ENCODE data around the gene AGAP1.

Gene AGAP1

DNA sequence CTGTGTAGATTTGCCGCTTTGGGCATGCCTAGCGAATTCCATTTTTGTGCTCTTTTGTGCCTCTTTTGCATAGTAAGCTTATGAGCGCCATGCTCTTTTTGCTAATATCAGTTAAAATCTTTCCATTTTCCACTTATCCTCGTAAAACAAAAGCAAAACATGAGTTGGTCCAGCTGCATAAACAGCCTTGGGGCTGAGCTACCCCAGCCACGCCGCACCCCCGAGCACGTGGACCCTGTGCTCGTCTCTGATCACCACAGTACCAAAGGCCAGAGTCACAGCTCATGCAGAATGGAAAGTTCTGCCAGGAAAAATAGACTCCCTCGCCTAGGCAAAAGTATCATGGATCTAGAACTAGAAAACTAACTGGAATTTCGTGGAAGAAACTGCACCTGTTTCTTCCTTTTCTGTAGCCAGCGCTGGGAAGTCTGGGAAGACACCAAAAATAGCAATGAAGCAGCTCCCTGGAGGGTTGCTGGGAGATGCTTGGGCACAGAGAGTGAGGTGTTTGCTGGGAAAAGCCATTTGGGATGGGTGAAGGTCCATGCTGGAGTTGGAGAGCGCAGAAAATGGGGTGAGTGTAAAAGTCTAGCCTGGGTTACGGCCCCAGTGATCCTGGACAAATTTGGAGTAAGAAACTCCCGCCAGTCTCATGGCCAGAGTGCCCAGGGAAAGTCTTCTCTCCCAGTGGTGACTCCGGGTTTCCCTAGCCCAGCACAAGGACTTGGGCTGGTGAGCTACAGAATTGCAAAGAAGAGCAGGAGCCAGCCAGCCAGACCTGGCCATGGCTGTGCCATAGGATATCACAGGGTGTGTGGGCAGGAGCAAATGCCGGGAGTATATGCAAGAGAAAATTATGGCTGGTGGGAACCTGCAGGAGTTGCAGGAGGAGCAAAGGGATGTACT is 456.0 kb downstream of the AGAP1 start:
- ATAC-seq (ENCODE audit: low read depth) (no peak), DNase-seq (ENCODE audit: low spot score) (no peak)
- no peaks in the 10 kb centered on the region for H3K4me1 ChIP-seq (ENCODE audit: insufficient read depth, poor library complexity, severe bottlenecking)

DNA sequence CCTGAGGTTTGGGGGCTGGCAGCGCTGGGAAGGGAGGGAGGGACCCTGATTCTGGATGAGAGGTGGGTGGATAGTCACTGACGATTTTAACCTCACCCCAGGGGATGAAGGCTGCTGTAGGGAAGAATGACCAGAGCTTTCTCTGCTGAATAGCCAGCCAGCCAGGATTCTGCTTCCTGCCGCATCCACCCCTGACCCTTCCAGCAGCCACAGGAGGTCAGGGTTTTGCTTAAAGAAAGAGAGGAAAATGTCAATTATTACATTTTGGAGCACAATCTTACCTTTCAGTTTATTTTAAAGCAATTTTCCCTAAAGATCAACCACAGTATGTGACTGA is 456.6 kb downstream of the AGAP1 start:
- ATAC-seq (ENCODE audit: low read depth): no peak
- TF ChIP-seq, protein P1, sequence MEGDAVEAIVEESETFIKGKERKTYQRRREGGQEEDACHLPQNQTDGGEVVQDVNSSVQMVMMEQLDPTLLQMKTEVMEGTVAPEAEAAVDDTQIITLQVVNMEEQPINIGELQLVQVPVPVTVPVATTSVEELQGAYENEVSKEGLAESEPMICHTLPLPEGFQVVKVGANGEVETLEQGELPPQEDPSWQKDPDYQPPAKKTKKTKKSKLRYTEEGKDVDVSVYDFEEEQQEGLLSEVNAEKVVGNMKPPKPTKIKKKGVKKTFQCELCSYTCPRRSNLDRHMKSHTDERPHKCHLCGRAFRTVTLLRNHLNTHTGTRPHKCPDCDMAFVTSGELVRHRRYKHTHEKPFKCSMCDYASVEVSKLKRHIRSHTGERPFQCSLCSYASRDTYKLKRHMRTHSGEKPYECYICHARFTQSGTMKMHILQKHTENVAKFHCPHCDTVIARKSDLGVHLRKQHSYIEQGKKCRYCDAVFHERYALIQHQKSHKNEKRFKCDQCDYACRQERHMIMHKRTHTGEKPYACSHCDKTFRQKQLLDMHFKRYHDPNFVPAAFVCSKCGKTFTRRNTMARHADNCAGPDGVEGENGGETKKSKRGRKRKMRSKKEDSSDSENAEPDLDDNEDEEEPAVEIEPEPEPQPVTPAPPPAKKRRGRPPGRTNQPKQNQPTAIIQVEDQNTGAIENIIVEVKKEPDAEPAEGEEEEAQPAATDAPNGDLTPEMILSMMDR (IDR thresholded peaks at IDR 0.05; ENCODE audit: poor library complexity, severe bottlenecking): no peak

More for the DNA sequence above, 456.0 kb downstream of the AGAP1 start:
- Histone ChIP-seq H3K4me3 (ENCODE audit: severe bottlenecking) (no peak overlapping the region), H3K9me3 (ENCODE audit: severe bottlenecking) (no peaks in the 10 kb centered on the region), H3K36me3 (ENCODE audit: low read depth) (no peaks in the 10 kb centered on the region), H3K27me3 (ENCODE audit: insufficient read depth, poor library complexity, severe bottlenecking) (no peaks in the 10 kb centered on the region), H3K27ac (ENCODE audit: poor library complexity, severe bottlenecking) (no peak overlapping the region)
- TF ChIP-seq, protein P1 (IDR thresholded peaks at IDR 0.05; ENCODE audit: poor library complexity, severe bottlenecking): no peak

DNA sequence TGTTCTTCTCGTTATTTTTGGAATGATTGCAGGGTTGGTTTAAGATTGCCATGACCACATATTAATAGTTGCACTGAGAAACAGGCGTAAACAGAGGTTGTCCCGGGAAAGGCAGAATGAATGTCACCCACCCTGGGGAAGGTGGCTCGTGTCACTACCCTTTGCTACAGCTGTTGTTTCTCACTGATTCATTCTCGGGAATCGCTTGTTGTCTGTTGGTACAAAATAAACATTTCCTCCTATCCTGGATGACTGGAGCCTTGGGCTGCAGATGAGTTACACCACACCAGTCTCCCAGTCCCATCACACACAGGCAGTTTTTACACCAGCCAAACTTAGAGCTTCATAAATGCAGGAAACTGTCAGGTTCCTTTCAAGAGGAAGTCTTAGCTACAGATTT is 457.6 kb downstream of the AGAP1 start:
- no peaks in the 10 kb centered on the region for H3K27me3 ChIP-seq (ENCODE audit: insufficient read depth, poor library complexity, severe bottlenecking)
- TF ChIP-seq, protein P1 (IDR thresholded peaks at IDR 0.05; ENCODE audit: poor library complexity, severe bottlenecking): no peak
- DNase-seq (ENCODE audit: low spot score): no peak
- H3K36me3 ChIP-seq (ENCODE audit: low read depth): no peaks in the 10 kb centered on the region
- no peaks in the 10 kb centered on the region for H3K9me3 ChIP-seq (ENCODE audit: severe bottlenecking)
- H3K27ac ChIP-seq (ENCODE audit: poor library complexity, severe bottlenecking): no peak overlapping the region
- no peak for ATAC-seq (ENCODE audit: low read depth)
- no peak overlapping the region for H3K4me3 ChIP-seq (ENCODE audit: severe bottlenecking)
- no peaks in the 10 kb centered on the region for H3K4me1 ChIP-seq (ENCODE audit: insufficient read depth, poor library complexity, severe bottlenecking)

More for the DNA sequence above, 456.6 kb downstream of the AGAP1 start:
- Histone ChIP-seq H3K4me1 (ENCODE audit: insufficient read depth, poor library complexity, severe bottlenecking) (no peaks in the 10 kb centered on the region), H3K36me3 (ENCODE audit: low read depth) (no peaks in the 10 kb centered on the region), H3K9me3 (ENCODE audit: severe bottlenecking) (no peaks in the 10 kb centered on the region), H3K4me3 (ENCODE audit: severe bottlenecking) (no peak overlapping the region), H3K27me3 (ENCODE audit: insufficient read depth, poor library complexity, severe bottlenecking) (no peaks in the 10 kb centered on the region), H3K27ac (ENCODE audit: poor library complexity, severe bottlenecking) (no peak overlapping the region)
- DNase-seq (ENCODE audit: low spot score): no peak

DNA sequence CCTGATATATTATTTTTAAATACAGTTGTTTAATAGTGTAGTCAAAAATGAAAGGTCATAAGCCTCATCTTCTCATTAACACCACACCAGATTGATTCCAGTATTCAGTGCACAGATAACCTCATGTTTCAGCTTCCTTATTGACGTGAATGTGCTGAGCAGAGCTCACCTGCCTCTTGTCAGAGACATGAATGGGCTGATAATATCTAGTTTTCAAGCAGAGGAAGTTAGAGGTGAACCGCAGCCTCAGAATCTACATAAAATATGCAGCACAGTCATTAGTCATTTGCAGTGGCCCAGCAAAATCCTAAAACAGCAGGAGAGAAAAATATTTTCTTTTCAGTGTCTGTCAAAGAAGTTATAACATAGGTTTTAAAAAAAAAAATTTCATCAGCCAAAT is 458.1 kb downstream of the AGAP1 start:
- Histone ChIP-seq H3K4me1 (ENCODE audit: insufficient read depth, poor library complexity, severe bottlenecking) (no peaks in the 10 kb centered on the region), H3K27me3 (ENCODE audit: insufficient read depth, poor library complexity, severe bottlenecking) (no peaks in the 10 kb centered on the region), H3K9me3 (ENCODE audit: severe bottlenecking) (no peaks in the 10 kb centered on the region), H3K4me3 (ENCODE audit: severe bottlenecking) (no peak overlapping the region), H3K27ac (ENCODE audit: poor library complexity, severe bottlenecking) (no peak overlapping the region), H3K36me3 (ENCODE audit: low read depth) (no peaks in the 10 kb centered on the region)
- DNase-seq (ENCODE audit: low spot score) (no peak), ATAC-seq (ENCODE audit: low read depth) (no peak; the same call in 2 of the 3 replicates)
- TF ChIP-seq, protein P1 (IDR thresholded peaks at IDR 0.05; ENCODE audit: poor library complexity, severe bottlenecking): no peak

DNA sequence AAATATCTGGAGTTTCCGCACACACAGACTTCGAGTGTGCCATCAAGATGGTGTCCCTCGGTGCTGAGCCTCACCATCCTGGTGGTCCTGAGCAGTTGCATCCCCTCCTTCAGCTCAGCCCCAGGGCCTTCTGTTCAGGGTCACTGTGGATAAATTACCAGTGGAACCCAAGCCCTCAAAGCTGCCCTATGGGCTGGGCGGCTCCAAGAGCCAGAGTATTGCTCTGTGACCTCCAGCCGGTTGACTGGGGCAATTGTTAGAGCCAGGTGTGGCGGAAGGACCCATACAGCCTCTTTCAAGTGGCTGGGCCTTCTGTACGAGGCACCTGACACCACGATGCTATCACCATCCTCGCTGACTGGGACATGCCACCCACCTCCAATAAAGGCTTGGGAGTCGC is 458.9 kb downstream of the AGAP1 start:
- H3K27me3 ChIP-seq (ENCODE audit: insufficient read depth, poor library complexity, severe bottlenecking): no peaks in the 10 kb centered on the region
- no peaks in the 10 kb centered on the region for H3K4me1 ChIP-seq (ENCODE audit: insufficient read depth, poor library complexity, severe bottlenecking)
- H3K9me3 ChIP-seq (ENCODE audit: severe bottlenecking): no peaks in the 10 kb centered on the region
- no peak overlapping the region for H3K4me3 ChIP-seq (ENCODE audit: severe bottlenecking)
- TF ChIP-seq, protein P1 (IDR thresholded peaks at IDR 0.05; ENCODE audit: poor library complexity, severe bottlenecking): no peak
- no peak overlapping the region for H3K27ac ChIP-seq (ENCODE audit: poor library complexity, severe bottlenecking)
- H3K36me3 ChIP-seq (ENCODE audit: low read depth): no peaks in the 10 kb centered on the region
- ATAC-seq (ENCODE audit: low read depth): no peak
- DNase-seq (ENCODE audit: low spot score): no peak

All from RWPE2 (cell line).